ENCODE data around the gene GDF10.

The GDF10 gene

GRCh38 chr10:47294057-47294456 is 5.9 kb upstream of the GDF10 start:
- DNase-seq (ENCODE audit: low spot score) = no peak

GRCh38 chr10:47294501-47294900 is 5.5 kb upstream of the GDF10 start:
- DNase-seq (ENCODE audit: low spot score) = no peak

GRCh38 chr10:47295411-47295810 is 4.6 kb upstream of the GDF10 start:
- DNase-seq (ENCODE audit: low spot score) = no peak

- DNase-seq (ENCODE audit: low spot score) = no peak
These were observed 3.7 kb upstream of the GDF10 start for GRCh38 chr10:47296156-47296894.

GRCh38 chr10:47296941-47297340 is 3.1 kb upstream of the GDF10 start:
- DNase-seq (ENCODE audit: low spot score) = no peak

GRCh38 chr10:47297866-47298540 is 2.0 kb upstream of the GDF10 start:
- DNase-seq (ENCODE audit: low spot score) = no peak

GRCh38 chr10:47298715-47299114 is 1.3 kb upstream of the GDF10 start:
- DNase-seq (ENCODE audit: low spot score) = no peak

- peak; percentile 69 for DNase-seq (ENCODE audit: low spot score)
These were observed 483 bp downstream of the GDF10 start for GRCh38 chr10:47300429-47300931.

GRCh38 chr10:47301833-47302232 is 1.8 kb downstream of the GDF10 start:
- no peak for DNase-seq (ENCODE audit: low spot score)

- no peak for DNase-seq (ENCODE audit: low spot score)
These were observed 3.1 kb downstream of the GDF10 start for GRCh38 chr10:47303105-47303504.

GRCh38 chr10:47303866-47304265 is 3.9 kb downstream of the GDF10 start:
- no peak for DNase-seq (ENCODE audit: low spot score)

- no peak for DNase-seq (ENCODE audit: low spot score)
These were observed 5.6 kb downstream of the GDF10 start for GRCh38 chr10:47305566-47305965.

- DNase-seq (ENCODE audit: low spot score) = no peak
These were observed 6.6 kb downstream of the GDF10 start for GRCh38 chr10:47306387-47307210.

- DNase-seq (ENCODE audit: low spot score) = no peak
These were observed 7.4 kb downstream of the GDF10 start for GRCh38 chr10:47307381-47307780.

GRCh38 chr10:47308775-47309174 is 8.8 kb downstream of the GDF10 start:
- DNase-seq (ENCODE audit: low spot score) = no peak

- DNase-seq (ENCODE audit: low spot score) = no peak
These were observed 9.6 kb downstream of the GDF10 start for GRCh38 chr10:47309408-47310089.

GRCh38 chr10:47310090-47310505 is 10.1 kb downstream of the GDF10 start:
- no peak for DNase-seq (ENCODE audit: low spot score)

- no peak for DNase-seq (ENCODE audit: low spot score)
These were observed 11.4 kb downstream of the GDF10 start for GRCh38 chr10:47311193-47311931.

- DNase-seq (ENCODE audit: low spot score) = peak; percentile 88
These were observed 12.1 kb downstream of the GDF10 start for GRCh38 chr10:47311932-47312662.

- DNase-seq (ENCODE audit: low spot score) = no peak
These were observed 12.6 kb downstream of the GDF10 start for GRCh38 chr10:47312663-47312995.

Measured in ecto neural progenitor cell (in vitro differentiated cells).